GM12878 (cell line): Measurements from ENCODE around the gene ISG15. TPM values are rescaled to one million over a fixed set of nuclear protein-coding genes. Genes with fewer than 3 reads are reported as not detected.

Source experiments
- ASH2L ChIP-seq: fragments of 300-600, 200-600 bp; sonication (generic); IDR thresholded peaks from 2 replicates; pipeline ENCODE4 v1.6.1; 2017; ENCODE audit warnings: low read depth, mild to moderate bottlenecking, borderline replicate concordance
- CBX5 ChIP-seq: sonication (generic); IDR thresholded peaks from 2 replicates; pipeline ENCODE4 v1.6.1; 2016; ENCODE audit warnings: low read depth, moderate library complexity, mild to moderate bottlenecking, inconsistent platforms
- CEBPB ChIP-seq, 2 experiments: fragments of 150-350 bp in 1 of 2; IDR thresholded peaks; 2 replicates each; pipeline ENCODE4 v1.6.1; 2012 to 2014; ENCODE audit warnings: low read depth in 2 of 2, low read length in 2 of 2, borderline replicate concordance in 1 of 2, inconsistent platforms in 1 of 2
- CHD2 ChIP-seq: IDR thresholded peaks from 2 replicates; pipeline ENCODE4 v1.6.1; 2011; ENCODE audit warnings: low read depth, low read length, improper control_type of control experiment, borderline replicate concordance
- E2F8 ChIP-seq: fragments of 450-650 bp; IDR thresholded peaks from 2 replicates; pipeline ENCODE4 v1.6.1; 2018; ENCODE audit warnings: mild to moderate bottlenecking, low read depth, moderate library complexity; ENCODE audit not compliant: partially characterized antibody
- EZH2 ChIP-seq: IDR thresholded peaks from 2 replicates; pipeline ENCODE4 v1.6.1; 2012; ENCODE audit warnings: low read depth, mild to moderate bottlenecking, control low read depth, inconsistent platforms, low read length, borderline replicate concordance; ENCODE audit not compliant: control insufficient read depth
- FOS ChIP-seq: IDR thresholded peaks from 3 replicates; pipeline ENCODE4 v1.6.1; 2011; ENCODE audit warnings: borderline replicate concordance; ENCODE audit not compliant: insufficient read length; ENCODE audit errors: extremely low read depth
- HDAC2 ChIP-seq: fragments of 200-600 bp; sonication (generic); IDR thresholded peaks from 2 replicates; pipeline ENCODE4 v1.6.1; 2017
- HDGF ChIP-seq: fragments of 450-650 bp; IDR thresholded peaks from 2 replicates; pipeline ENCODE4 v1.6.1; 2016; ENCODE audit warnings: antibody characterized with exemption
- MTA2 ChIP-seq: fragments of 450-650 bp; IDR thresholded peaks from 2 replicates; pipeline ENCODE4 v1.6.1; 2016; ENCODE audit warnings: low read depth, mild to moderate bottlenecking, moderate library complexity
- NFYB ChIP-seq: IDR thresholded peaks from 2 replicates; pipeline ENCODE4 v1.6.1; 2011; ENCODE audit warnings: low read depth, mild to moderate bottlenecking, low read length, improper control_type of control experiment, moderate library complexity; ENCODE audit not compliant: insufficient read depth
- NR2C2 ChIP-seq: IDR thresholded peaks from 2 replicates; pipeline ENCODE4 v1.6.1; 2011; ENCODE audit warnings: borderline replicate concordance, low read depth; ENCODE audit not compliant: control insufficient read depth, insufficient read length
- PBX3 ChIP-seq: IDR thresholded peaks from 2 replicates; pipeline ENCODE4 v1.6.1; 2011; ENCODE audit warnings: mild to moderate bottlenecking, low read depth, low read length, moderate library complexity; ENCODE audit not compliant: insufficient replicate concordance
- RELB ChIP-seq: fragments of 450-650 bp; IDR thresholded peaks from 2 replicates; pipeline ENCODE4 v1.6.1; 2017; ENCODE audit warnings: low read depth, mild to moderate bottlenecking, moderate library complexity
- REST ChIP-seq: IDR thresholded peaks from 2 replicates; pipeline ENCODE4 v1.6.1; 2012; ENCODE audit warnings: mild to moderate bottlenecking, low read depth, low read length
- RFX5 ChIP-seq: IDR thresholded peaks from 2 replicates; pipeline ENCODE4 v1.6.1; 2011; ENCODE audit warnings: low read depth, low read length, improper control_type of control experiment
- SMC3 ChIP-seq: IDR thresholded peaks from 2 replicates; pipeline ENCODE4 v1.6.1; 2011; ENCODE audit warnings: low read length, improper control_type of control experiment, borderline replicate concordance
- TCF12 ChIP-seq: IDR thresholded peaks from 2 replicates; pipeline ENCODE4 v1.6.1; 2011; ENCODE audit warnings: low read depth, mild to moderate bottlenecking, low read length
- YBX1 ChIP-seq: fragments of 450-650 bp; IDR thresholded peaks from 2 replicates; pipeline ENCODE4 v1.6.1; 2016; ENCODE audit warnings: antibody characterized with exemption
- ZNF217 ChIP-seq: fragments of 450-650 bp; IDR thresholded peaks from 2 replicates; pipeline ENCODE4 v1.6.1; 2017; ENCODE audit warnings: antibody characterized with exemption, mild to moderate bottlenecking
- ZNF274 ChIP-seq: IDR thresholded peaks from one replicate; pipeline ENCODE4 v1.8.0; 2011; ENCODE audit not compliant: insufficient read length, insufficient read depth
- polyA plus RNA-seq, 11 experiments: library from polyadenylated mRNA; depleted of rRNA in 4 of 11; unstranded in 6 of 11; stranded (reverse) in 5 of 11; fragments of >200 nt; fragmentation: Nextera tagmentation in 4 of 11; fragmentation: Illumina TruSeq in 1 of 11; extraction: Ambion mirVana in 4 of 11; extraction: Trizol in 1 of 11; gene quantifications; 1 replicate in 1 of 11; 2 replicates in 10 of 11; pipeline versions ENCODE4 v1.2.1 to v1.2.3, GENCODE V29; 2011 to 2016; ENCODE audit warnings: inconsistent platforms in 2 of 11, missing spikeins in 2 of 11, low read depth in 1 of 11
- total RNA-seq, 4 experiments: library from RNA; depleted of rRNA in 3 of 4; stranded (reverse); fragments of >200 nt in 3 of 4; fragmentation: Illumina TruSeq in 1 of 4; extraction: Trizol in 1 of 4; gene quantifications; 2 replicates each; pipeline versions ENCODE4 v1.2.1 to v1.2.3, GENCODE V29; 2013 to 2021

Gene ISG15
- total and polyA plus RNA-seq, 10 of the 15 experiments (the other 5 are each of a cell fraction or from before 2014, with no cell fraction given): 7.8 to 384 (median 274) TPM

- TF ChIP-seq E2F8 (no peak), MTA2 (no peak; the same call in 1 of the 2 replicates), FOS (no peak), SMC3 (no peak), ZNF274 (no peak), ASH2L (no peak), TCF12 (no peak), CBX5 (no peak), REST (no peak), CEBPB (IDR thresholded peaks at IDR 0.05; ENCODE audit: borderline replicate concordance in 1 of 2, low read depth in 2 of 2, low read length in 2 of 2) (no peak), NR2C2 (no peak), CHD2 (0 out of 2 replicates have a peak, but pooled peaks have one; percentile 47), RFX5 (no peak), RELB (peak; percentile 24; the same call in 1 of the 2 replicates), HDAC2 (no peak), YBX1 (no peak), ZNF217 (no peak), EZH2 (no peak), PBX3 (no peak), HDGF (peak; percentile 72; the same call in 1 of the 2 replicates), NFYB (no peak)
Measured at GRCh38 chr1:1038694-1039093, 25.4 kb downstream of the ISG15 start (continued).
